HG02970 (cell line): Measurements from ENCODE around the gene PRKD2.
"Not testable (repeated sequence)": the region's sequence is repeated elsewhere in the genome, so short reads cannot be mapped to it uniquely, and the experiment has no call there.

Source experiments
- ATAC-seq: cut with Tn5 transposase; IDR thresholded peaks from one replicate; pipeline ENCODE4 v1.9.1; 2021; ENCODE audit warnings: mild to moderate bottlenecking, moderate library complexity, moderate number of reproducible peaks; ENCODE audit not compliant: unreplicated experiment, low FRiP score

Gene PRKD2

DNA sequence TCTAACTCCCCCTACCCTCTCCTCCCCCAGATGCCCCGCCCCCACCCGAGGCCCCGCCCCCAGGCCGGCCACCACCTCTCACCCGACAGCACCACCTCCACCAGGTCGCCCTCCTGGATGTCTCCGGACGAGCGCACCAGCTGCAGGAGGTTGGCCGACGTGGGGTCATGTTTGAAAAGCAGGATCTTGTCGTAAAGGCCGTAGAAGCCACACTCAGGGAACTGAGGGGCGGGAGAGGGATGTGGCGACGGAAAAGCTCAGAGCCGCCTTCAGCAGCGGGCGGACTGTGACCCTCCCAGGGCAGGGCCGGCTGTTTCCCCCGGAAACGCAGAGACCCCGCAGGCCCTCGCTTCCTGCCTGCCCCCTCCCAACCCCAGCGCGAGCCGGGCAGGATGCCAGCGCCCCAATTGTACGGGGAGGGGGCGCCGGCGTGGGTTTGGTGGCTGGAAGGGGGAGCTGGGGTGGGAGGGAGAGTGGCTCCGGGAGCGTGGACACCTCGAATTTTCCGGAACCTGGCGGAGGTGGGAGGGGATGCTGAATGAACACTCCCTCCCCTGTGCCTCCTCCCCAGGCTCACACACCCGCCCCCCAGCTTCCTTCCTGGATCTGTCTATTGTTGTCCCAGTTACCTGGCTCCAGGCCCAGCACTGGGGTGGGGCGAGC lies 3.0 kb downstream of the PRKD2 start:
- no peak for ATAC-seq

GRCh38 chr19:46712768-46713338 lies 4.1 kb downstream of the PRKD2 start:
- ATAC-seq = not testable (repeated sequence)

DNA sequence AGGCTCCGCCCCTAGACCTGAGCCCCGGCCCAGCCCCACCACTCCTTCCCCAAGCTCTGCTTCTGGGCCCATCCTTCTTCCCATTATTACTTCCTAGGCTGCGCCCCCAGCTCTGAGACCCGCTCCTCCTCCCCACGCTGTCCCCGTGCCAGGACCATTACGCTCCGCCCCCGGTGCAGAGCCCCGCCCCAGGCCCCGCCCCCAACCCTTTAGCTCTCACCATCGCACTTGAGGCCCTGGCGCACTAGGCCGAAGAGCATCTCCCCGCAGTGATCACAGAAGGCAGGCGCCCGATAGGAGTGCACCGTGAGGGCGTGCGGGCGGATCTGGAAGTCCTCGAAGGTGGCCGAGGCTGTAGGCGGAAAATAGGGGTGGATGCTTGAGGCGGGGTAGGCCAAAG lies 6.2 kb downstream of the PRKD2 start:
- ATAC-seq = no peak

GRCh38 chr19:46704379-46705076 lies 12.4 kb downstream of the PRKD2 start:
- no peak for ATAC-seq

DNA sequence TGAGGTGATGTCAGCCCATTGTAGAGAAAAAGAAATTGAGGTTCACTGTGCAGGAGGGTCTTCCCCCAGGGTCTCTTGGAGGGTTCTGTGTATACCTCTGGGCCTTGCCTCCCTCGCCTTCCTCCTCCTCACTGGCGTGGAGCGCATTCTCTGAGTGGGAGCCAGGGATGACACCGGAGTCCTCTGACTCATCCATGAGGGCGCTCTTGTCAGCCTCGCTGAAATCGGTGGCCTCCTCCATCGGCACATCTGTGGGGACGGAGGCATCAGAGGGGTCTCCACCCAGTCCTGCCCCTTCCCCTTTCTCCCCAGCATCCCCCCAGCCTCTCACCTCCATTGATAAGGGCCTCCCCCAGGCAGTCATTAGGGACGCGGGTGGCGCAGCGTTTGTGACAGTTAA lies 16.2 kb downstream of the PRKD2 start:
- no peak for ATAC-seq

DNA sequence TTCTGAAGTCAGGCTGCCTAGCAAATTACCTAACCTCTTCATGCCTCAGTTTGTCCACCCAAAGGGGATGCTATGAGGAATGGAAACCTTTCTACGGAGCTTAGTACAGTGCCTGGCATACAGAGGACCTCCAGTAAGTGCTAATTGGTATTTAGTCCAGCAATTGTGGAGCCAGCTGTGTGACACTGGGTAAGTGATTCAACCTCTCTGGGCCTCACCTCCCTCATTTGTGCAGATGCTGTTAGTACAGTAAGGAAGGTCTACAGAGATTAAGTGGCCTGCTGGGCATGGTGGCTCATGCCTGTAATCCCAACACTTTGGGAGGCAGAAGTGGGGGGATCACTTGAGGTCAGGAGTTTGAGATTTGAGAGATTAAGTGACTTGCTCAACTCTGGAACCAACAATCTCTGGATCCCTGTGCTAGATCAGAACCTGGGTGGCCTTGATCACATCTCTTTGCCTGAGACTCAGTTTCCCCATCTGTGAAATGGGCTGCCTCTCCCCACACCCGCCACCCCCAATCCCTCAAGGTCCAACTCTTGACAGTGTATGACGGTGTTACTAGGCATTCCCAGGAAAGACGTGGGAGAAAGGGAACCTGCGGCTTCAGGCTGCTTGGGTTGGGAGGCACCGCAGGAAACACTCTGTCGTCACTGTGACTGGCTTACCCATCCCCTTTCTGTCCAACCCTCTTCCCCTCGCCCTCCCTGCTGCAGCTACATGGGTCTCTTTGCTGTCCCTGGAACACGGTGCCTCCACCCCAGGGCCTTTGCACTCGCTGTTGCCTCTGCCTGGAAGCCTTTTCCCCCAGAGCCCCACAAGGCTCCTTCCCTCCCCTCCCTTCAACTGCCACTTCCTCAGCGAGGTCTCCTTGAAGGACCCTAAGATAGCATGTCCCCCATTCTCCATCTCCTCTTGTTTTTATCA lies 18.3 kb downstream of the PRKD2 start:
- no peak for ATAC-seq

- no peak for ATAC-seq
Observed at GRCh38 chr19:46697204-46697960, 19.5 kb downstream of the PRKD2 start.

- no peak for ATAC-seq
Observed at GRCh38 chr19:46696866-46697203, 20.1 kb downstream of the PRKD2 start.

GRCh38 chr19:46696052-46696451 lies 20.9 kb downstream of the PRKD2 start:
- no peak for ATAC-seq

GRCh38 chr19:46693760-46694159 lies 23.2 kb downstream of the PRKD2 start:
- no peak for ATAC-seq

DNA sequence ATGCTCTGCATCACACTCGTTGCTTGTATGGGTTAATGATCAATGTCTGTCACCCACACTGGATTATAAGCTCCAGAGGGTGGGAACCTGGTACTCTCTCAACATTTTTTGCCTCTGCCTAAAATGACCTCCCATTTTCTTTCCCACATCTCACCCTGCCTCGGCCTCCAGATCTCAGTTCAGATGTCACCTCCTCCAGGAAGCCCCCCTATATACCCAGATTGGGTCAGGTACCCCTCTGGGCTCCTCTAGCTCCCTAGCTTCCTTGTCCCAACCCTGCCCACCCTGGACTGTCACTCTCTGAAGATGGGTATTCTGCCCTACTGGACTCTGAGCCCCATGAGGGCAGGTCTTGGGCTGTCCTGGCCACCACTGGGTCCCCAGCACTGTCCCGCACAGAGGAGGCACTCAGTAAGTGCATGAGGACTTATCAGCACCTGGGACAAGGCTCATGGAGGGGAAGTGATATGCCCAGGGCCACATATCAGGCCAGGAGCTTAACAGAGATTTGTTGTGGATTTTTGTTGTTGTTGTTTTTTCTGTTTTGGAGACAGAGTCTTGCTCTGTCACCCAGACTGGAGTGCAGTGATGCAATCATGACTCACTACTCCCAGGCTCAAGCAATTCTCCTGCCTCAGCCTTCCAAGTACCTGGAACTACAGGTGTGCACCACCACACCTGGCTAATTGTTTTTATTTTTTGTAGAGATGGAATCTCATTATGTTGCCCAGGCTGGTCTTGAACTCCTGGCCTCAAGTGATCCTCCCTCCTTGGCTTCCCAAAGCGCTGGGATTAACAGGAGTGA lies 23.8 kb downstream of the PRKD2 start:
- ATAC-seq = no peak

DNA sequence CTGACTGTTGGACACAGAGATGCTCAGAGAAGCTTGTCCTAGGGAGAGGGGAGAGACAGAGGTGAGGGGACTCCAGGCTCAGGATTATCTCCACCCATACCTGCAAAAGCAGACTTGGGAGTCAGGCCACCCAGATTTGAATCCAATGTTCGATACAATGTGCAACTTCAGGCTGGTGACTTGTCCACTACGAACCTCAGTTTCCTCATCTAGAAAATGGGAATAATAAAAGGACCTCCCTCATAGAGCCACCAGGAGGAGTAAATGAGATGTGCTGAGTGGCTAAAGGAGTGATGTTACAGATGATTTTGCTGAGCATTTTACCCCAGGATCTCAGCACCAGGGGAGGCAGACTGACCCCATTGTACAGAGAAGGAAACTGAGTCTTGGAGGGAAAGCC lies 25.0 kb downstream of the PRKD2 start:
- ATAC-seq = no peak

DNA sequence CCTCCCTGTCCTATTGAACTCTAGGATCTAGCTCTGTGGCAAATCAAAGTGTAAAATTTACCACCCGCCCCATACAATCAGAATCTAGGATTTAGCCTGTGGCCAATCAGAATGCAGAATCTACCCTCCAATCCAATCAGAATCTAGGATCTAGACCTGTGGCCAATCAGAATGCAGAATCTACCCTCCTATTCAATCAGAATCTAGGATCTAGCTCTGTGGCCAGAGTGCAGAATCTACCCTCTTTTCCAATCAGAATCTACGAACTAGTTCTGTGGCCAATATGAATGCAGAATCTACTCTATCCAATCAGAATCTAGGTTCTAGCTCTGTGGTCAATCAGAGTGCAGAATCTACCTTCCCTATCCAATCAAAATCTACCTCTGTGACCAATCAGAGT lies 25.8 kb downstream of the PRKD2 start:
- no peak for ATAC-seq

DNA sequence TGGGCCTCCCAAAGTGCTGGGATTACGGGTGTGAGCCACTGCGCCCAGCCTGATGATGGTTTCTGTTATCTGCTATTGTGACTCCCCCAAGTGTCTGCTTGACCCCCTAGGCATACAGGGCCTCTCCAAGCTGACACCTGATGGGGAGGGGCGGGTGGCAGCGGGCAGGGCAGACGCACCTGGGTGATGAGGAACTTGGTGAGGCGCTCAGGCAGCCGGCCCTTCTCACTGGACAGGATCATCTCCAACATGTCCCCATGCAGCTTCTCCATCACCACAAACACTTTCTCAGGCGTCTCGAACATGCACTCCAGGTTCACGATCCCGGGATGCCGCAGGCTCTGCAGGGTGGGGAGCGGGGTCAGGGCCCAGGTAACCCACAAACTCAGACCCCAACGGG lies 27.6 kb downstream of the PRKD2 start:
- no peak for ATAC-seq

- ATAC-seq = no peak
Observed at GRCh38 chr19:46687438-46688145, 29.3 kb downstream of the PRKD2 start.

DNA sequence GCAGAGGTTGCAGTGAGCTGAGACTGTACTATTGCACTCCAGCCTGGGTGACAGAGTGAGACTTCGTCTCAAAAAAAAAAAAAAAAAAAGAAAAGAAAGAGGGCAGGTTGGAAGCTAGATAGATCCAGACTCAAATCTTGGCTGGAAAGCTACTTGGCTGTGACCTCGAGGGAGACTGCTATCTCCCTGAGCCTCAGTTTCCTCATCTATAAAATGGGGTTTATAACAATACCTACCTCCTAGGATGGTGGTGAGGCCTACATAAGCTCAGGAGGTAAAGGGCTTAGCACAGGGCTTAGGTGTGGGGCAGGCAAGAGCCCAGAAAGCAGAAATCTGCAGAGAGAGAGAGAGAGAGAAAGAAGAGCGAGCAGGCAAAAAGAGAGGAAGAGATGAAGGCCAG lies 31.7 kb downstream of the PRKD2 start:
- ATAC-seq = no peak

GRCh38 chr19:46678110-46678732 lies 38.7 kb downstream of the PRKD2 start:
- no peak for ATAC-seq

DNA sequence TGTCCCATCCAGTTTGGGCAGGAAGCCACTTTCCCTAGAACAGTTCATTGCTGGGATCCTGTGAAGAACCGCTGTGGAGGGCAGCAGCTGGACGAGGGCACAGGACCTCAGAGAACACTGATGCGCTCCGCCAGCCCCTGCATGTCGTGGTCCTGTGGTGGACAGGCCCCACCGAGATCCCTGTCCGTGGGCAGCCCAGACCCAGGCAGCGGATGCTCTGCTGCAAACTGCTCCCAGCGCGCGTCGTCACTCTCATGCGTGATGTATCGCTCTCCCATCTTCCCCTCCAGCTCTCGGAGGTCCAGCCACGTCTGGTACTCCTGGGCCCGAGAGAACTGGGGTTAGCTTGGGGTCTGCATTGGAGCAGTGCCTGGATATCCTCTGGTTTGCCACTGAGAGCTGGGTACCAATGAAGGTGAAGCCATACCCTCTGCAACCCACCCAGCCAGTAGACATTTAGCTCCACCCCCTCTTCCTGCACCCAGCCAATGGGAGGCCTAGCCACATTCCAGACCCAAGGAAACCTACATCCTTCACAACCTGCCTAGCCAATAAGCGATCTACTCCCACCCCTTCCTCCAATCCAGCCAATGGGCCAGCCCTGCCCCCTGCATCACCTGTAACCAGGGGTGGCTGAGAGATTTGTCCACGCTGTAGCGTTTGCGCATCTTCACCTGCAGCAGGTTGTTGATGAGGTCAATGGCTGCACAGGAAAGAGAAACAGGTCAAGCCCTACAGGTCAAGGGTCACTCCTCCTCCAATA lies 42.3 kb downstream of the PRKD2 start:
- ATAC-seq = no peak
